Neutrophil (primary cell): ENCODE results near the gene RNU5B-1.

Experiments used
- H3K27ac ChIP-seq: fragments of 200-600 bp; sonication (generic); 2 replicates; pipeline ENCODE4 v1.5.1; 2016; ENCODE audit warnings: mild to moderate bottlenecking, moderate library complexity
- H3K27me3 ChIP-seq: fragments of 200-600 bp; sonication (generic); 2 replicates; pipeline ENCODE4 v1.6.0; 2016; ENCODE audit warnings: mild to moderate bottlenecking
- H3K36me3 ChIP-seq: fragments of 200-600 bp; sonication (generic); 2 replicates; pipeline ENCODE4 v1.5.1; 2017
- H3K4me1 ChIP-seq, 2 experiments: fragments of 200-600 bp in 1 of 2; sonication (generic) in 1 of 2; 1 replicate in 1 of 2; 2 replicates in 1 of 2; pipeline versions ENCODE4 v1.5.1 to v1.6.1; 2013 to 2016; ENCODE audit warnings: low read depth in 1 of 2, low read length in 1 of 2, mild to moderate bottlenecking in 1 of 2, moderate library complexity in 1 of 2; ENCODE audit not compliant: control insufficient read depth in 1 of 2, insufficient read depth in 1 of 2
- H3K4me3 ChIP-seq, 2 experiments: fragments of 200-600 bp in 1 of 2; sonication (generic) in 1 of 2; 1 replicate in 1 of 2; 2 replicates in 1 of 2; pipeline ENCODE4 v1.5.1; 2013 to 2016; ENCODE audit warnings: low read depth in 1 of 2, low read length in 1 of 2, mild to moderate bottlenecking in 1 of 2, moderate library complexity in 1 of 2
- H3K9me3 ChIP-seq: fragments of 200-600 bp; sonication (generic); 2 replicates; pipeline ENCODE4 v1.5.1; 2016
- TF ChIP-seq, protein P1 (sequence below): fragments of 200-600 bp; sonication (generic); IDR thresholded peaks from 2 replicates; pipeline ENCODE4 v1.5.1; 2016; ENCODE audit warnings: antibody characterized with exemption

Gene RNU5B-1

GRCh38 chr15:65337436-65338070 lies 33.1 kb downstream of the RNU5B-1 start:
- H3K4me1 ChIP-seq: no peaks in the 10 kb centered on the region
- no peaks in the 10 kb centered on the region for H3K9me3 ChIP-seq
- TF ChIP-seq, protein P1, sequence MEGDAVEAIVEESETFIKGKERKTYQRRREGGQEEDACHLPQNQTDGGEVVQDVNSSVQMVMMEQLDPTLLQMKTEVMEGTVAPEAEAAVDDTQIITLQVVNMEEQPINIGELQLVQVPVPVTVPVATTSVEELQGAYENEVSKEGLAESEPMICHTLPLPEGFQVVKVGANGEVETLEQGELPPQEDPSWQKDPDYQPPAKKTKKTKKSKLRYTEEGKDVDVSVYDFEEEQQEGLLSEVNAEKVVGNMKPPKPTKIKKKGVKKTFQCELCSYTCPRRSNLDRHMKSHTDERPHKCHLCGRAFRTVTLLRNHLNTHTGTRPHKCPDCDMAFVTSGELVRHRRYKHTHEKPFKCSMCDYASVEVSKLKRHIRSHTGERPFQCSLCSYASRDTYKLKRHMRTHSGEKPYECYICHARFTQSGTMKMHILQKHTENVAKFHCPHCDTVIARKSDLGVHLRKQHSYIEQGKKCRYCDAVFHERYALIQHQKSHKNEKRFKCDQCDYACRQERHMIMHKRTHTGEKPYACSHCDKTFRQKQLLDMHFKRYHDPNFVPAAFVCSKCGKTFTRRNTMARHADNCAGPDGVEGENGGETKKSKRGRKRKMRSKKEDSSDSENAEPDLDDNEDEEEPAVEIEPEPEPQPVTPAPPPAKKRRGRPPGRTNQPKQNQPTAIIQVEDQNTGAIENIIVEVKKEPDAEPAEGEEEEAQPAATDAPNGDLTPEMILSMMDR: no peak
- no peak overlapping the region for H3K27ac ChIP-seq
- no peak overlapping the region for H3K4me3 ChIP-seq
- H3K36me3 ChIP-seq: no peaks in the 10 kb centered on the region
- H3K27me3 ChIP-seq: peaks cover 58% of the 10 kb centered on the region

- no peak overlapping the region for H3K4me3 ChIP-seq
- H3K36me3 ChIP-seq: no peaks in the 10 kb centered on the region
- peaks cover 62% of the 10 kb centered on the region for H3K27me3 ChIP-seq
- no peaks in the 10 kb centered on the region for H3K9me3 ChIP-seq
- H3K4me1 ChIP-seq: no peaks in the 10 kb centered on the region
- no peak overlapping the region for H3K27ac ChIP-seq
- TF ChIP-seq, protein P1: no peak
These were observed 33.9 kb downstream of the RNU5B-1 start for GRCh38 chr15:65338366-65338765.

- Histone ChIP-seq H3K36me3 (no peaks in the 10 kb centered on the region), H3K4me3 (no peak overlapping the region), H3K27me3 (peaks cover 65% of the 10 kb centered on the region), H3K27ac (no peak overlapping the region), H3K9me3 (no peaks in the 10 kb centered on the region), H3K4me1 (no peaks in the 10 kb centered on the region)
- TF ChIP-seq, protein P1: no peak
These were observed 34.3 kb downstream of the RNU5B-1 start for GRCh38 chr15:65338823-65339222.

- Histone ChIP-seq H3K27me3 (peaks cover 71% of the 10 kb centered on the region), H3K4me1 (no peaks in the 10 kb centered on the region), H3K4me3 (no peak overlapping the region), H3K9me3 (no peaks in the 10 kb centered on the region), H3K36me3 (no peaks in the 10 kb centered on the region), H3K27ac (no peak overlapping the region)
- TF ChIP-seq, protein P1: no peak
These were observed 34.9 kb downstream of the RNU5B-1 start for GRCh38 chr15:65339416-65339815.

DNA sequence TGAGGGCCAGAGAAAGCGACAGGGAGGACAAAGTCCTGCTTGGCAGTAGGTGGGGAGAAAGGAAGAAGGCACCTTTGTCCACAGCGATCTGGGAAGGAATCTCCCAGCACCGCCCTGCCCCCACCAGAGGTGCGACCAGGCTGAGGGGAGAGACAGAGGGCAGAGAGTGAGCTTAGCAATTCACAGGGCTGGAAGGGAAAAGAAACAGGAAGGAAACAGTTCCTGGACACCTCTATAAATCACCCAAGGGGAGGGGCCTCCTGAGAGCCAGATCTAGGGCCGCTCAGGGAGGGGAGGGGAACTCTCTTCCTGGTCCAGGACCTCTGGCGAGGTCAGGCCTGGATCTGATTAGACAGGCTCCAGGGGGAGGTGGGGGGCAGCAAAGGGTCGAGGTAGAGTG lies 35.4 kb downstream of the RNU5B-1 start:
- peaks cover 76% of the 10 kb centered on the region for H3K27me3 ChIP-seq
- H3K4me3 ChIP-seq: no peak overlapping the region
- TF ChIP-seq, protein P1: no peak
- no peaks in the 10 kb centered on the region for H3K4me1 ChIP-seq
- H3K36me3 ChIP-seq: no peaks in the 10 kb centered on the region
- H3K9me3 ChIP-seq: no peaks in the 10 kb centered on the region
- H3K27ac ChIP-seq: no peak overlapping the region
